Measurements from ENCODE around the gene TRIM17. TPM values are rescaled to one million over a fixed set of nuclear protein-coding genes. Genes with fewer than 3 reads are reported as not detected.

The TRIM17 gene
- total RNA-seq, 1 donor from 2014 or later = 6.3 TPM

- no peaks in the 10 kb centered on the region for H3K36me3 Mint-ChIP-seq (ENCODE audit: low read depth)
- H3K9me3 Mint-ChIP-seq = no peaks in the 10 kb centered on the region
- H3K27ac Mint-ChIP-seq (ENCODE audit: unreplicated experiment) = no peak overlapping the region
- H3K4me3 Mint-ChIP-seq = no peak overlapping the region
- DNase-seq (ENCODE audit: low read depth, low spot score) = no peak
- H3K27me3 Mint-ChIP-seq (ENCODE audit: low read depth) = no peaks in the 10 kb centered on the region
- TF ChIP-seq, protein P1, sequence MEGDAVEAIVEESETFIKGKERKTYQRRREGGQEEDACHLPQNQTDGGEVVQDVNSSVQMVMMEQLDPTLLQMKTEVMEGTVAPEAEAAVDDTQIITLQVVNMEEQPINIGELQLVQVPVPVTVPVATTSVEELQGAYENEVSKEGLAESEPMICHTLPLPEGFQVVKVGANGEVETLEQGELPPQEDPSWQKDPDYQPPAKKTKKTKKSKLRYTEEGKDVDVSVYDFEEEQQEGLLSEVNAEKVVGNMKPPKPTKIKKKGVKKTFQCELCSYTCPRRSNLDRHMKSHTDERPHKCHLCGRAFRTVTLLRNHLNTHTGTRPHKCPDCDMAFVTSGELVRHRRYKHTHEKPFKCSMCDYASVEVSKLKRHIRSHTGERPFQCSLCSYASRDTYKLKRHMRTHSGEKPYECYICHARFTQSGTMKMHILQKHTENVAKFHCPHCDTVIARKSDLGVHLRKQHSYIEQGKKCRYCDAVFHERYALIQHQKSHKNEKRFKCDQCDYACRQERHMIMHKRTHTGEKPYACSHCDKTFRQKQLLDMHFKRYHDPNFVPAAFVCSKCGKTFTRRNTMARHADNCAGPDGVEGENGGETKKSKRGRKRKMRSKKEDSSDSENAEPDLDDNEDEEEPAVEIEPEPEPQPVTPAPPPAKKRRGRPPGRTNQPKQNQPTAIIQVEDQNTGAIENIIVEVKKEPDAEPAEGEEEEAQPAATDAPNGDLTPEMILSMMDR (conservative IDR thresholded peaks at IDR 0.05) = no peak
- H3K4me1 Mint-ChIP-seq = no peaks in the 10 kb centered on the region
These were observed 55.1 kb downstream of the TRIM17 start for GRCh38 chr1:228361314-228362140.

- TF ChIP-seq, protein P1 (conservative IDR thresholded peaks at IDR 0.05) = no peak
- Mint-ChIP-seq H3K36me3 (ENCODE audit: low read depth) (no peaks in the 10 kb centered on the region), H3K27me3 (ENCODE audit: low read depth) (no peaks in the 10 kb centered on the region), H3K9me3 (no peaks in the 10 kb centered on the region), H3K27ac (ENCODE audit: unreplicated experiment) (peak overlapping the region; percentile 19), H3K4me3 (no peak overlapping the region), H3K4me1 (no peaks in the 10 kb centered on the region)
- no peak for DNase-seq (ENCODE audit: low read depth, low spot score)
These were observed 55.9 kb downstream of the TRIM17 start for GRCh38 chr1:228360533-228361313.

GRCh38 chr1:228359613-228360532 lies 56.8 kb downstream of the TRIM17 start:
- Mint-ChIP-seq H3K27ac (ENCODE audit: unreplicated experiment) (no peak overlapping the region), H3K4me1 (no peaks in the 10 kb centered on the region), H3K36me3 (ENCODE audit: low read depth) (no peaks in the 10 kb centered on the region), H3K4me3 (no peak overlapping the region), H3K27me3 (ENCODE audit: low read depth) (no peaks in the 10 kb centered on the region), H3K9me3 (no peaks in the 10 kb centered on the region)
- no peak for DNase-seq (ENCODE audit: low read depth, low spot score)
- TF ChIP-seq, protein P1 (conservative IDR thresholded peaks at IDR 0.05) = no peak

DNA sequence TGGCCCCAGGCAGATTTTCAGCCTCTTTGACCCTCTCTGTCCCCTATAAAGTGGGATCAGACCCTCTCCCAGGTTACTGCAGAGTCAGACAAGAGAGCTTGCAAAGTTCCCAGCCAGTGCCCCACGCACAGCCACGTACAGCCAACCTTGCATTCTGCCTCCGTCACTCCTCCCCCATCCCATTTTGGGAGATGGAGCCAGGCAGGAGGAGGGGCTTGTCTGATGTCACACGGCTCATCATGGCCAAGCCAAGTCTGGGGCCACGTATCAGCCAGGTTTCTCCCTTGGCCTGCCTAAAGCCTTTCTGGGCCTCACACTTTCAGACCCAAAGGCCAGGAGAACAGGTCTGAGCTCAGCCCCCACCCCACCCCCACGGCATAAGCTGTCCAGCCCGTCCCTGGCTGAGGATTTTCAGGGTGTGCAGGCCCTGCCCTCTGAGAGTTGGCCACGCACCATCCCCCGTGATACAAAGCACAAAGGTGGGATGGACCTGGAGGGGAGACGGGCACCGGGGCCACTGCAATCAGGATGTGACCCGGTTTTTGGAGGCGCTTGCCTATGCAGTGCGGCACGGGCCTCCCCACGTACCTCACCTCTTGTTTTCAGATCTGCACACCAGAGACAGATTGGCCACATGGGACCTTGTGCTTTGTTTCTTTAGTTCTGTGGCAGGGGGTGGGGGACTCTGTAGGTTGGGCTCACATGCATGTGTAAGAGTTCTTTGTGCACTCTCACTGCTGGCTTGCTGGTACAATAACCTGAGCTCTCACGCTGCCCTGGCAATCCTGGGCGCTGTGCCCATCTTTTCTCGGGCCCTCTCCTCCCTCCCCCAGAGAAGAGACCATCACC lies 57.7 kb downstream of the TRIM17 start:
- Mint-ChIP-seq H3K27me3 (ENCODE audit: low read depth) (no peaks in the 10 kb centered on the region), H3K27ac (ENCODE audit: unreplicated experiment) (no peak overlapping the region), H3K36me3 (ENCODE audit: low read depth) (no peaks in the 10 kb centered on the region), H3K9me3 (no peaks in the 10 kb centered on the region), H3K4me1 (no peaks in the 10 kb centered on the region), H3K4me3 (no peak overlapping the region)
- no peak for DNase-seq (ENCODE audit: low read depth, low spot score)
- TF ChIP-seq, protein P1 (conservative IDR thresholded peaks at IDR 0.05) = no peak

All from neural crest cell (in vitro differentiated cells).